ENCODE data around the gene CSNK1G2.
"Not testable (repeated sequence)": the region's sequence is repeated elsewhere in the genome, so short reads cannot be mapped to it uniquely, and the experiment has no call there.

CSNK1G2 gene

GRCh38 chr19:1970003-1970805, 29.2 kb downstream of the CSNK1G2 start:
- no peak for DNase-seq

- DNase-seq = no peak
Measured at GRCh38 chr19:1970806-1971502, 30.0 kb downstream of the CSNK1G2 start.

- DNase-seq = no peak
Measured at GRCh38 chr19:1974381-1975161, 33.6 kb downstream of the CSNK1G2 start.

GRCh38 chr19:1975162-1975480, 34.1 kb downstream of the CSNK1G2 start:
- no peak for DNase-seq

GRCh38 chr19:1977120-1977519, 36.1 kb downstream of the CSNK1G2 start:
- no peak for DNase-seq

- DNase-seq = no peak
Measured at GRCh38 chr19:1978346-1978894, 37.4 kb downstream of the CSNK1G2 start.

- DNase-seq = no peak
Measured at GRCh38 chr19:1979017-1979416, 38.0 kb downstream of the CSNK1G2 start.

- no peak for DNase-seq
Measured at GRCh38 chr19:1979642-1980041, 38.7 kb downstream of the CSNK1G2 start.

GRCh38 chr19:1980091-1980808, 39.3 kb downstream of the CSNK1G2 start:
- no peak for DNase-seq

GRCh38 chr19:1980809-1981181, 39.8 kb downstream of the CSNK1G2 start:
- DNase-seq = no peak

GRCh38 chr19:1981253-1981652, 40.3 kb downstream of the CSNK1G2 start:
- no peak for DNase-seq

- DNase-seq = no peak
Measured at GRCh38 chr19:1984357-1984756, 43.4 kb downstream of the CSNK1G2 start.

GRCh38 chr19:1985588-1986356, 44.8 kb downstream of the CSNK1G2 start:
- no peak for DNase-seq

GRCh38 chr19:1986357-1987162, 45.6 kb downstream of the CSNK1G2 start:
- no peak for DNase-seq

GRCh38 chr19:1987197-1988187, 46.5 kb downstream of the CSNK1G2 start:
- no peak for DNase-seq

GRCh38 chr19:1988464-1988863, 47.5 kb downstream of the CSNK1G2 start:
- DNase-seq = not testable (repeated sequence)

- no peak for DNase-seq
Measured at GRCh38 chr19:1989513-1990229, 48.7 kb downstream of the CSNK1G2 start.

- no peak for DNase-seq
Measured at GRCh38 chr19:1990230-1991017, 49.5 kb downstream of the CSNK1G2 start.
